ENCODE data around the gene CPNE1.

DNA sequence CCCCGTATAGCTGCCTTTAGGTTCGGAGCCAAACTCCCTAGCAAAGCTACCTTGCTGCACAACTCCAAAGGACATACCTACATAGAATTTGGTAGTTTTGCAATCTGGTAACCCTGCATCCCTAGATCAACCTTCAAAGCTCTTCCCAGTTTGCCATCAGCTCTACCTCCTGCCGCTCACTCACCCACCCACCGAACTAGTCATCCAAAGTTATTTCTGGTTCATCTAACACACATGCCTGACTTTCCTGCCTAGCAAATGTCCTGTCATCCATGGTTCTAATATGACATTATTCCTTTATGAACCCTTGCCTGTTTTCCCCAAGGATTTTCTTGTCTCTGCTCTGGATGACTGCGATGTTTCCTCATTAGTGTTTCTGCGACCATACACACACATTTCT is 27.4 kb downstream of the CPNE1 start:
- TF ChIP-seq, protein P1, sequence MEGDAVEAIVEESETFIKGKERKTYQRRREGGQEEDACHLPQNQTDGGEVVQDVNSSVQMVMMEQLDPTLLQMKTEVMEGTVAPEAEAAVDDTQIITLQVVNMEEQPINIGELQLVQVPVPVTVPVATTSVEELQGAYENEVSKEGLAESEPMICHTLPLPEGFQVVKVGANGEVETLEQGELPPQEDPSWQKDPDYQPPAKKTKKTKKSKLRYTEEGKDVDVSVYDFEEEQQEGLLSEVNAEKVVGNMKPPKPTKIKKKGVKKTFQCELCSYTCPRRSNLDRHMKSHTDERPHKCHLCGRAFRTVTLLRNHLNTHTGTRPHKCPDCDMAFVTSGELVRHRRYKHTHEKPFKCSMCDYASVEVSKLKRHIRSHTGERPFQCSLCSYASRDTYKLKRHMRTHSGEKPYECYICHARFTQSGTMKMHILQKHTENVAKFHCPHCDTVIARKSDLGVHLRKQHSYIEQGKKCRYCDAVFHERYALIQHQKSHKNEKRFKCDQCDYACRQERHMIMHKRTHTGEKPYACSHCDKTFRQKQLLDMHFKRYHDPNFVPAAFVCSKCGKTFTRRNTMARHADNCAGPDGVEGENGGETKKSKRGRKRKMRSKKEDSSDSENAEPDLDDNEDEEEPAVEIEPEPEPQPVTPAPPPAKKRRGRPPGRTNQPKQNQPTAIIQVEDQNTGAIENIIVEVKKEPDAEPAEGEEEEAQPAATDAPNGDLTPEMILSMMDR (IDR thresholded peaks at IDR 0.05) = no peak
- no peak for TF ChIP-seq ZFX (IDR thresholded peaks at IDR 0.05; ENCODE audit: borderline replicate concordance)
